HG03039 (cell line): Measurements from ENCODE around the gene ENOX1.

Source experiments
- ATAC-seq: cut with Tn5 transposase; IDR thresholded peaks from one replicate; pipeline ENCODE4 v1.9.1; 2021; ENCODE audit warnings: mild to moderate bottlenecking, moderate library complexity; ENCODE audit not compliant: unreplicated experiment

ENOX1 gene

GRCh38 chr13:43229506-43229905, 557.3 kb downstream of the ENOX1 start:
- no peak for ATAC-seq

- ATAC-seq, result no peak
These were observed 559.1 kb downstream of the ENOX1 start for GRCh38 chr13:43227721-43228120.

- no peak for ATAC-seq
These were observed 563.6 kb downstream of the ENOX1 start for GRCh38 chr13:43223216-43223615.

- no peak for ATAC-seq
These were observed 564.7 kb downstream of the ENOX1 start for GRCh38 chr13:43222086-43222485.

GRCh38 chr13:43221611-43222010, 565.2 kb downstream of the ENOX1 start:
- ATAC-seq, result no peak

GRCh38 chr13:43220873-43221595, 565.7 kb downstream of the ENOX1 start:
- ATAC-seq, result no peak

GRCh38 chr13:43214124-43214523, 572.6 kb downstream of the ENOX1 start:
- no peak for ATAC-seq

GRCh38 chr13:43206838-43207237, 579.9 kb downstream of the ENOX1 start:
- no peak for ATAC-seq

GRCh38 chr13:43205416-43205815, 581.4 kb downstream of the ENOX1 start:
- ATAC-seq, result no peak

GRCh38 chr13:43204591-43204990, 582.2 kb downstream of the ENOX1 start:
- no peak for ATAC-seq

GRCh38 chr13:43203781-43204180, 583.0 kb downstream of the ENOX1 start:
- no peak for ATAC-seq

- no peak for ATAC-seq
These were observed 586.0 kb downstream of the ENOX1 start for GRCh38 chr13:43200736-43201135.

- no peak for ATAC-seq
These were observed 586.5 kb downstream of the ENOX1 start for GRCh38 chr13:43200307-43200706.

GRCh38 chr13:43196750-43197370, 589.9 kb downstream of the ENOX1 start:
- ATAC-seq, result no peak

GRCh38 chr13:43196086-43196621, 590.6 kb downstream of the ENOX1 start:
- no peak for ATAC-seq

GRCh38 chr13:43195551-43195950, 591.2 kb downstream of the ENOX1 start:
- ATAC-seq, result no peak

GRCh38 chr13:43195112-43195511, 591.7 kb downstream of the ENOX1 start:
- no peak for ATAC-seq

- no peak for ATAC-seq
These were observed 592.9 kb downstream of the ENOX1 start for GRCh38 chr13:43193789-43194420.

GRCh38 chr13:43191546-43191945, 595.2 kb downstream of the ENOX1 start:
- ATAC-seq, result no peak

- ATAC-seq, result no peak
These were observed 601.5 kb downstream of the ENOX1 start for GRCh38 chr13:43185226-43185625.

- ATAC-seq, result no peak
These were observed 605.9 kb downstream of the ENOX1 start for GRCh38 chr13:43180837-43181236.
